Adrenal gland (tissue), 12 donors: Measurements from ENCODE around the gene FYB1. TPM values are rescaled to one million over a fixed set of nuclear protein-coding genes. Genes with fewer than 3 reads are reported as not detected.

ENCODE experiments used
- DNase-seq, 7 donors: peaks; one replicate each; pipeline ENCODE4 v3.0.0-alpha.2; 2019 to 2020
- H3K27ac ChIP-seq, 5 donors: fragments of 200-600 bp; sonication (generic) in 4 of 5; 1 replicate in 3 of 5; 2 replicates in 2 of 5; pipeline versions ENCODE4 v1.5.1 to v1.8.0; 2016 to 2020; ENCODE audit warnings: mild to moderate bottlenecking in 1 of 5
- H3K27me3 ChIP-seq: fragments of 200-600 bp; 2 replicates; pipeline ENCODE4 v1.8.0; 2021
- H3K36me3 ChIP-seq, 2 donors: fragments of 200-600 bp; replicated peaks in 1 of 2; 1 replicate in 1 of 2; 2 replicates in 1 of 2; pipeline versions ENCODE4 v1.5.1 to v1.8.0; 2018 to 2022
- H3K4me1 ChIP-seq, 2 donors: fragments of 200-600 bp; replicated peaks in 1 of 2; 1 replicate in 1 of 2; 2 replicates in 1 of 2; pipeline versions ENCODE4 v1.5.1 to v1.8.0; 2018 to 2021
- H3K4me3 ChIP-seq, 4 donors: fragments of 200-600 bp; sonication (generic) in 3 of 4; one replicate each; pipeline ENCODE4 v1.5.1; 2016 to 2018
- H3K9me3 ChIP-seq, 3 donors: fragments of 200-600 bp; sonication (generic) in 1 of 3; replicated peaks in 1 of 3; 1 replicate in 2 of 3; 2 replicates in 1 of 3; pipeline versions ENCODE4 v1.5.1 to v1.8.0; 2016 to 2021
- POLR2A ChIP-seq, 2 donors: fragments of 450-650 bp; IDR thresholded peaks; one replicate each; pipeline ENCODE4 v1.6.1; 2017; ENCODE audit warnings: antibody characterized with exemption in 2 of 2, mild to moderate bottlenecking in 2 of 2, moderate library complexity in 1 of 2
- WGBS, 4 donors: extraction: QIAGEN DNeasy Blood & Tissue Kit in 2 of 4; methylation state at CpG; one replicate each; pipeline versions ENCODE4 v1.1.5 to v1.1.7; 2013 to 2017; 5-methylcytosine and 5-hydroxymethylcytosine counted together
- intact Hi-C, 2 donors: fragments of 100-400 bp; cut with DNase I; formaldehyde crosslinking; loops; one replicate each; pipeline versions ENCODE4 v1.14.1 to v1.15.0; 2022 to 2023
- polyA plus RNA-seq, 3 donors: library from polyadenylated mRNA; stranded (reverse); fragments of 200-250 nt in 2 of 3; fragments of 350-450 nt in 1 of 3; fragmentation: Illumina TruSeq in 1 of 3; extraction: RNeasy Lipid Tissue Mini Kit (QIAGEN cat#74804) in 1 of 3; gene quantifications; one replicate each; pipeline ENCODE4 v1.2.3, GENCODE V29; 2013 to 2014
- total RNA-seq, 9 donors: library from RNA; depleted of rRNA in 4 of 9; stranded (reverse); fragments of >200 nt in 4 of 9; fragments of 120-200 nt in 1 of 9; fragmentation: NEBNext Ultra II Directional in 1 of 9; extraction: Animal tissue kit (Norgen Biotek cat#: 25700) in 1 of 9; gene quantifications; one replicate each; pipeline versions ENCODE4 v1.1.0 to v1.2.4, GENCODE V29; 2013 to 2023
- TF ChIP-seq, protein P1 (sequence below), 6 experiments: fragments of 450-650 bp in 4 of 6; fragments of 200-600 bp in 2 of 6; sonication (generic) in 1 of 6; IDR thresholded peaks; 1 replicate in 5 of 6; 2 replicates in 1 of 6; pipeline versions ENCODE4 v1.5.1 to v1.8.0; 2016 to 2021; ENCODE audit warnings: antibody characterized with exemption in 6 of 6, mild to moderate bottlenecking in 2 of 6, moderate library complexity in 1 of 6
- donor health status: healthy with polysubstance abuse.
- donor health status: Bipolar disorder and iron deficiency.
- donor health status: DM: yes; HTN: yes; CAD: no.
- donor health status: DM: no; HTN: no; CAD: no.
- donor health status: DM: no; HTN: no; CAD: no.
- donor health status: DM: yes; HTN: yes; CAD: no.

The FYB1 gene
- total and polyA plus RNA-seq, 12 donors = 1.6 to 29.8 (median 13.6) TPM

DNA sequence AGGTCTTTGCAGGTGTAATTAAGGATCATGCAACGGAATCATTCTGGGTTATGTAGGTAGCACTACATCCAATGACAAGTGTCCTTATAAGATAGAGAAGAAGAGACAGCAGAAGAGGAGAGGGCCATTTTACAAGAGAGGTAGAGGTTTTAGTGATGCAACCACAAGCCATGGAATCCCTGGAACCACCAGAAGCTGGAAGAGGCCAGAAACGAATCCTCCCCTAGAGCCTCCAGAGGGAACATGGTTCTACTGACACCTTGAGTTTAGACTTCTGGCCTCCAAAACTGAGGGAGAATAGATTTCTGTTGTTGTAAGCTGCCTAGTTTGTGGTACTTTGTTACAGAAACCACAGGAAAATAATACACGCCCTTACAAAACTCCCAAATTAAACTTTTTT is 3.5 kb downstream of the FYB1 start:
- Histone ChIP-seq H3K4me1 (peaks cover 0 to 8% of the 10 kb centered on the region in 2 donors), H3K4me3 (no peak overlapping the region), H3K27me3 (no peaks in the 10 kb centered on the region), H3K9me3 (no peaks in the 10 kb centered on the region), H3K27ac (no peak overlapping the region), H3K36me3 (no peaks in the 10 kb centered on the region)
- DNase-seq = no peak
- TF ChIP-seq, protein P1, sequence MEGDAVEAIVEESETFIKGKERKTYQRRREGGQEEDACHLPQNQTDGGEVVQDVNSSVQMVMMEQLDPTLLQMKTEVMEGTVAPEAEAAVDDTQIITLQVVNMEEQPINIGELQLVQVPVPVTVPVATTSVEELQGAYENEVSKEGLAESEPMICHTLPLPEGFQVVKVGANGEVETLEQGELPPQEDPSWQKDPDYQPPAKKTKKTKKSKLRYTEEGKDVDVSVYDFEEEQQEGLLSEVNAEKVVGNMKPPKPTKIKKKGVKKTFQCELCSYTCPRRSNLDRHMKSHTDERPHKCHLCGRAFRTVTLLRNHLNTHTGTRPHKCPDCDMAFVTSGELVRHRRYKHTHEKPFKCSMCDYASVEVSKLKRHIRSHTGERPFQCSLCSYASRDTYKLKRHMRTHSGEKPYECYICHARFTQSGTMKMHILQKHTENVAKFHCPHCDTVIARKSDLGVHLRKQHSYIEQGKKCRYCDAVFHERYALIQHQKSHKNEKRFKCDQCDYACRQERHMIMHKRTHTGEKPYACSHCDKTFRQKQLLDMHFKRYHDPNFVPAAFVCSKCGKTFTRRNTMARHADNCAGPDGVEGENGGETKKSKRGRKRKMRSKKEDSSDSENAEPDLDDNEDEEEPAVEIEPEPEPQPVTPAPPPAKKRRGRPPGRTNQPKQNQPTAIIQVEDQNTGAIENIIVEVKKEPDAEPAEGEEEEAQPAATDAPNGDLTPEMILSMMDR (IDR thresholded peaks at IDR 0.05) = no peak
- no peak for TF ChIP-seq POLR2A (IDR thresholded peaks at IDR 0.05)
- intact Hi-C loops = loop anchor here (5.0 to 10.0 kb wide), 2 partner anchors 69 to 356 kb away; no protein-coding TSS in a partner anchor
- WGBS, 4 donors = 47 to 56% (median 53%) methylated on average over 3 of the region's 3 CpGs

DNA sequence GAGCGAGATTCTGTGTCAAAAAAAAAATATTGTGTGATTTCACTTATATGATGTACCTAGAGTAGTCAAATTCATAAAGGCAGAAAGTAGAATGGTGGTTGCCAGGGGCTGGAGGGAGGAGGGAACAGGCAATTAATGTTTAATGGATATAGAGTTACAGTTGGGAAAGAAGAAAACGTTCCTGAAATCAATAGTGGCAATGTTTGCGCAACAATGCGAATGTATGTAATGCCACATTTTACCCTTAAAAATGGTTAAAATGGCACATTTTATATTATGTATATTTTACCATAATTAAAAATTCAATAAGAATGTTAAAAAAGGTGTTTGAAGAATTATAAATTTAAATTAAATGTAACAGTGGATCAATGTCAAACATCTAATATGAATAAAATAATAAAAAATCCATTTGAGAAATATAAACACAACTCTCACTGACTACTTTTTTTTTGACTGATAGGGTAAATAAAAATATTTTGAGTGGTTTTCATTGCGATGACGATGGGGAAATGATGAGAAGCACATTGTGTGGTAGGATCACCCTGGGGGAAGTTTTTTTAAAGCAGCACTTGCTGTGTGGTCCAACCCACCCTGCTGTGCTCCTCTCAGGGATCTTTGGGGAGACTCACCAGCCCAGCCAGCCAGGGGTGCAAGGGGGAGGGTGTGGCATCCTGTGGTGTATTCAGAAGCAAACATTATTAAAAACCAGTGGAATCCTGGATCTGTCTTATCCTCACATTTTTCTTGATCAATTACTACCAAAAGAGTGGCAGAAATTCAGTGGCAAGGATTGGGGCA is 4.3 kb downstream of the FYB1 start:
- WGBS, 4 donors = 79 to 84% (median 80%) methylated on average over 6 of the region's 6 CpGs
- no peaks in the 10 kb centered on the region for H3K36me3 ChIP-seq
- intact Hi-C loops = loop anchor here (5.0 to 10.0 kb wide), 2 partner anchors 70 to 357 kb away; no protein-coding TSS in a partner anchor
- TF ChIP-seq, protein P1 (IDR thresholded peaks at IDR 0.05) = no peak
- no peak for TF ChIP-seq POLR2A (IDR thresholded peaks at IDR 0.05)
- no peak overlapping the region for H3K4me3 ChIP-seq
- H3K27me3 ChIP-seq = no peaks in the 10 kb centered on the region
- peaks cover 0 to 8% of the 10 kb centered on the region in 2 donors for H3K4me1 ChIP-seq
- no peak overlapping the region for H3K27ac ChIP-seq
- H3K9me3 ChIP-seq = no peaks in the 10 kb centered on the region
- no peak for DNase-seq

DNA sequence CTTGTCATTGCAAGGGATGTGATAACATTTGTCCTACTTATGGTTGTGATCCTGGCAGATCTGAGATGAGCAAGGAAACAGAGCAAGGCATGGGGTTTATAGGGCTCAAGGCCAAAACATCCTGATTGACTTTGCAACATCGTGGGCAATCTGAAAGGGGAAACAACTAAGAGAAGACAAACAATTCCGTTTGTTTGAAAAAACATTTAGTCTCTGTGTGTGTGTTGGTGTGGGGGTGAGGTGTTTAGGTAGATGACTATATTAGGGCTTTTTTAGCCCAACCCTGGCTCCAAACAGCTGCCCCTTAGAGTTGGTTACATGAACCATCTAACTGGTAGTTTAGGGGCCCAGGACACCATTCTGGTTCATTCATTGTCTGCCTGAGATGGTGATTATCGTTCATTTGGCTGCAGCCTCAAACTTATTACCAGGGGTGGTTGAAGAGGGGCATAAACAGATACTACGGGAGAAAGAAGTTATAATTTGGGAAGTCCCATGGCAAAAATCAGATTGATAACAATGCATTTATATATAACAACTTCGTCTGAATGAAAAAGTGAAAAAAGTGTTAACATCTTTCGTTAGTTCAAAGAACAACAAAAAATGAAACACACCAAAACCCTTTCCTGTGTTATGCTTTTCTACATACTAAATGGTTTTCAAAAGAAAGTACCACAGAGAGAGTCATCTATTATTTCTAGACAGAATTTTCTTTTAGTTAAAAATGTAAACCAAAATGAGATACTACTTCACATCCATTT is 5.7 kb downstream of the FYB1 start:
- DNase-seq = no peak
- H3K4me3 ChIP-seq = no peak overlapping the region
- H3K4me1 ChIP-seq = peaks cover 0 to 8% of the 10 kb centered on the region in 2 donors
- H3K27ac ChIP-seq = no peak overlapping the region
- no peaks in the 10 kb centered on the region for H3K9me3 ChIP-seq
- TF ChIP-seq, protein P1 (IDR thresholded peaks at IDR 0.05) = no peak
- no peak for TF ChIP-seq POLR2A (IDR thresholded peaks at IDR 0.05)
- 67 to 74% (median 72%) methylated on average over 6 of the region's 6 CpGs for WGBS, 4 donors
- no peaks in the 10 kb centered on the region for H3K27me3 ChIP-seq
- H3K36me3 ChIP-seq = no peaks in the 10 kb centered on the region
- intact Hi-C loops = loop anchor here in 1 of 2 donors (10.0 kb wide), 1 partner anchor 71 kb away; no protein-coding TSS in a partner anchor

DNA sequence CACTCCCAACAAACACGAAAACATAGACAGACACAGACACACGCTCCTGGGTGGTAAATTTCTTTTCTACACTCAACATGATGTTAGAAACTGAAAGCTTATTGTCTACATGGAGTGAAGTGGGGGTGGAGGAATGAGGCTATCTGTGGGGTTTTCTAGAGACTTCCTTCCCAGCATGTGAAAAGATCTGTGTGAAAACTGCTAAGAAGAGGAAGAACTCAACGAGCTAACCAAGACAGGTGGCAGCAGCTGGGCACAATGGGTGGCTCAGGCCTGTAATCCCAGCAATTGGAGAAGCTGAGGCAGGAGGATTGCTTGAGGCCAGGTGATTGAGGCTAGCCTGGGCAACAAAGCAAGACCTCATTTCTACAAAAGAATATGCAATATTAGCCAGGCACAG is 7.6 kb downstream of the FYB1 start:
- Histone ChIP-seq H3K9me3 (no peaks in the 10 kb centered on the region), H3K4me1 (peaks cover 0 to 6% of the 10 kb centered on the region in 2 donors), H3K27ac (no peak overlapping the region), H3K27me3 (no peaks in the 10 kb centered on the region), H3K4me3 (no peak overlapping the region), H3K36me3 (no peaks in the 10 kb centered on the region)
- TF ChIP-seq, protein P1 (IDR thresholded peaks at IDR 0.05) = no peak
- TF ChIP-seq POLR2A (IDR thresholded peaks at IDR 0.05) = no peak
- intact Hi-C loops = loop anchor here in 1 of 2 donors (10.0 kb wide), 1 partner anchor 73 kb away; no protein-coding TSS in a partner anchor
- WGBS, 4 donors = 61 to 72% (median 64%) methylated on average over 3 of the region's 3 CpGs
- no peak for DNase-seq
